GM11168 (cell line): ENCODE results near the gene PCNX2.
"Not testable (repeated sequence)": the region's sequence is repeated elsewhere in the genome, so short reads cannot be mapped to it uniquely, and the experiment has no call there.

ENCODE experiments used
- in situ Hi-C: fragments of 300-500 bp; cut with MboI; formaldehyde crosslinking; loops from one replicate; pipeline ENCODE4 v1.12.0; 2022; ENCODE audit warnings: low sequenced_read_pairs; ENCODE audit not compliant: unreplicated experiment

Gene PCNX2

GRCh38 chr1:233082778-233083550 is 212.6 kb downstream of the PCNX2 start:
- in situ Hi-C loops = no loop called here

GRCh38 chr1:233081735-233082134 is 213.8 kb downstream of the PCNX2 start:
- in situ Hi-C loops = no loop called here

GRCh38 chr1:233080827-233081226 is 214.7 kb downstream of the PCNX2 start:
- in situ Hi-C loops = not testable (repeated sequence)

GRCh38 chr1:233080286-233080685 is 215.2 kb downstream of the PCNX2 start:
- in situ Hi-C loops = no loop called here

- in situ Hi-C loops = no loop called here
Measured at GRCh38 chr1:233079574-233079973, 216.0 kb downstream of the PCNX2 start.

- in situ Hi-C loops = no loop called here
Measured at GRCh38 chr1:233078396-233078795, 217.1 kb downstream of the PCNX2 start.

- in situ Hi-C loops = no loop called here
Measured at GRCh38 chr1:233075915-233076295, 219.6 kb downstream of the PCNX2 start.

GRCh38 chr1:233066087-233066486 is 229.4 kb downstream of the PCNX2 start:
- in situ Hi-C loops = no loop called here

GRCh38 chr1:233065685-233066084 is 229.8 kb downstream of the PCNX2 start:
- in situ Hi-C loops = no loop called here

- in situ Hi-C loops = no loop called here
Measured at GRCh38 chr1:233064988-233065387, 230.5 kb downstream of the PCNX2 start.

- in situ Hi-C loops = no loop called here
Measured at GRCh38 chr1:233063462-233063861, 232.1 kb downstream of the PCNX2 start.

- in situ Hi-C loops = no loop called here
Measured at GRCh38 chr1:233061265-233061664, 234.3 kb downstream of the PCNX2 start.

- in situ Hi-C loops = no loop called here
Measured at GRCh38 chr1:233060461-233060994, 235.0 kb downstream of the PCNX2 start.

- in situ Hi-C loops = no loop called here
Measured at GRCh38 chr1:233057836-233058235, 237.7 kb downstream of the PCNX2 start.

GRCh38 chr1:233055879-233056641 is 239.5 kb downstream of the PCNX2 start:
- in situ Hi-C loops = no loop called here

GRCh38 chr1:233045588-233045987 is 249.9 kb downstream of the PCNX2 start:
- in situ Hi-C loops = no loop called here

GRCh38 chr1:233042834-233043233 is 252.7 kb downstream of the PCNX2 start:
- in situ Hi-C loops = no loop called here

GRCh38 chr1:233040494-233040893 is 255.0 kb downstream of the PCNX2 start:
- in situ Hi-C loops = no loop called here

- in situ Hi-C loops = no loop called here
Measured at GRCh38 chr1:233038581-233038980, 256.9 kb downstream of the PCNX2 start.

- in situ Hi-C loops = no loop called here
Measured at GRCh38 chr1:233037843-233038242, 257.7 kb downstream of the PCNX2 start.

- in situ Hi-C loops = loop anchor here (5.0 kb wide), 1 partner anchor 87 kb away; no protein-coding TSS in a partner anchor
Measured at GRCh38 chr1:233034836-233035235, 260.7 kb downstream of the PCNX2 start.
